Neural progenitor cell (in vitro differentiated cells): Measurements from ENCODE around the gene HIVEP1. TPM values are rescaled to one million over a fixed set of nuclear protein-coding genes. Genes with fewer than 3 reads are reported as not detected.

Experiments used
- DNase-seq: peaks from one replicate; pipeline ENCODE4 v3.0.0-alpha.2; 2016; ENCODE audit warnings: low spot score
- H2AFZ ChIP-seq: fragments of 200-600 bp; sonication (generic); replicated peaks from 2 replicates; pipeline ENCODE4 v1.6.1; 2016; ENCODE audit warnings: antibody characterized with exemption
- H3F3A ChIP-seq: fragments of 200-600 bp; sonication (generic); 2 replicates; pipeline ENCODE4 v1.6.1; 2016; ENCODE audit warnings: antibody characterized with exemption, low read depth
- H3K27ac ChIP-seq: fragments of 200-600 bp; sonication (generic); 2 replicates; pipeline ENCODE4 v1.5.1; 2016; ENCODE audit warnings: mild to moderate bottlenecking
- H3K27me3 ChIP-seq: fragments of 200-600 bp; sonication (generic); 2 replicates; pipeline ENCODE4 v1.6.1; 2016; ENCODE audit warnings: mild to moderate bottlenecking, moderate library complexity
- H3K36me3 ChIP-seq: fragments of 200-600 bp; sonication (generic); 2 replicates; pipeline ENCODE4 v1.5.1; 2016
- H3K4me1 ChIP-seq: fragments of 200-600 bp; sonication (generic); 2 replicates; pipeline ENCODE4 v1.6.1; 2016; ENCODE audit warnings: mixed run types
- H3K4me2 ChIP-seq: fragments of 200-600 bp; sonication (generic); 2 replicates; pipeline ENCODE4 v1.6.1; 2016
- H3K4me3 ChIP-seq: fragments of 200-600 bp; sonication (generic); 2 replicates; pipeline ENCODE4 v1.5.1; 2016
- H3K79me2 ChIP-seq: fragments of 200-600 bp; sonication (generic); 2 replicates; pipeline ENCODE4 v1.6.1; 2016; ENCODE audit warnings: low read depth
- H3K9ac ChIP-seq: fragments of 200-600 bp; sonication (generic); 2 replicates; pipeline ENCODE4 v1.6.1; 2016
- H3K9me3 ChIP-seq: fragments of 200-600 bp; sonication (generic); 2 replicates; pipeline ENCODE4 v1.5.1; 2016; ENCODE audit warnings: low read depth
- H4K20me1 ChIP-seq: fragments of 200-600 bp; sonication (generic); 2 replicates; pipeline ENCODE4 v1.6.1; 2016; ENCODE audit warnings: low read depth
- H3K27ac Mint-ChIP-seq: 3 replicates; pipeline ENCODE4 v1.8.0; 2021; ENCODE audit warnings: mixed read lengths
- H3K27me3 Mint-ChIP-seq: 2 replicates; pipeline ENCODE4 v1.8.0; 2022; ENCODE audit warnings: low read depth, mild to moderate bottlenecking, inconsistent platforms, moderate library complexity, mixed read lengths; ENCODE audit not compliant: insufficient read depth
- H3K36me3 Mint-ChIP-seq: 3 replicates; pipeline ENCODE4 v1.8.0; 2021; ENCODE audit warnings: mixed read lengths
- H3K4me1 Mint-ChIP-seq: 3 replicates; pipeline ENCODE4 v1.8.0; 2021; ENCODE audit warnings: mixed read lengths
- H3K4me3 Mint-ChIP-seq: 3 replicates; pipeline ENCODE4 v1.8.0; 2021; ENCODE audit warnings: mild to moderate bottlenecking, moderate library complexity, mixed read lengths
- H3K9me3 Mint-ChIP-seq: 3 replicates; pipeline ENCODE4 v1.8.0; 2020; ENCODE audit warnings: mixed read lengths
- CTCF ChIP-seq: fragments of 200-600 bp; sonication (generic); IDR thresholded peaks from 2 replicates; pipeline ENCODE4 v1.5.1; 2017; ENCODE audit warnings: antibody characterized with exemption, mild to moderate bottlenecking
- EZH2 ChIP-seq: fragments of 200-600 bp; sonication (generic); IDR thresholded peaks from 2 replicates; pipeline ENCODE4 v1.6.1; 2017; ENCODE audit warnings: antibody characterized with exemption, mild to moderate bottlenecking, moderate library complexity
- EZH2phosphoT487 ChIP-seq: fragments of 200-600 bp; sonication (generic); IDR thresholded peaks from 2 replicates; pipeline ENCODE4 v1.6.1; 2017; ENCODE audit warnings: antibody characterized with exemption
- total RNA-seq: library from RNA; depleted of rRNA; stranded (reverse); fragments of >200 nt; gene quantifications from 2 replicates; pipeline ENCODE4 v1.2.3, GENCODE V29; 2015; ENCODE audit warnings: low replicate concordance

HIVEP1 gene
- total RNA-seq, 1 donor from 2014 or later = 23.3 TPM

- Mint-ChIP-seq H3K36me3 (peaks cover 54% of the 10 kb centered on the region), H3K27me3 (peaks cover 6% of the 10 kb centered on the region), H3K27ac (no peak overlapping the region), H3K4me1 (no peaks in the 10 kb centered on the region), H3K9me3 (peaks cover 3% of the 10 kb centered on the region), H3K4me3 (no peak overlapping the region)
- no peak overlapping the region for H2AFZ ChIP-seq
- peaks cover 11% of the 10 kb centered on the region for H3K36me3 ChIP-seq
- H3K9me3 ChIP-seq = no peaks in the 10 kb centered on the region
- no peaks in the 10 kb centered on the region for H3K27me3 ChIP-seq
- H3F3A ChIP-seq = no peaks in the 10 kb centered on the region
- no peaks in the 10 kb centered on the region for H4K20me1 ChIP-seq
- H3K9ac ChIP-seq = no peak overlapping the region
- no peak for DNase-seq
- peaks cover 16% of the 10 kb centered on the region for H3K79me2 ChIP-seq
- no peak overlapping the region for H3K27ac ChIP-seq
- H3K4me1 ChIP-seq = no peaks in the 10 kb centered on the region
- H3K4me2 ChIP-seq = no peak overlapping the region
- TF ChIP-seq CTCF = no peak
- TF ChIP-seq EZH2phosphoT487 = no peak
- no peak for TF ChIP-seq EZH2
- no peak overlapping the region for H3K4me3 ChIP-seq
Measured at GRCh38 chr6:12158686-12159415, 146.7 kb downstream of the HIVEP1 start.

- H3K9me3 ChIP-seq = no peaks in the 10 kb centered on the region
- Mint-ChIP-seq H3K27me3 (peaks cover 6% of the 10 kb centered on the region), H3K27ac (no peak overlapping the region), H3K4me1 (no peaks in the 10 kb centered on the region), H3K9me3 (peaks cover under 1% of the 10 kb centered on the region), H3K4me3 (no peak overlapping the region), H3K36me3 (peaks cover 51% of the 10 kb centered on the region)
- TF ChIP-seq CTCF (no peak), EZH2phosphoT487 (no peak), EZH2 (no peak)
- peaks cover 11% of the 10 kb centered on the region for H3K36me3 ChIP-seq
- peaks cover 16% of the 10 kb centered on the region for H3K79me2 ChIP-seq
- no peak overlapping the region for H3K27ac ChIP-seq
- H3F3A ChIP-seq = peaks cover 4% of the 10 kb centered on the region
- no peak overlapping the region for H2AFZ ChIP-seq
- H3K9ac ChIP-seq = no peak overlapping the region
- no peaks in the 10 kb centered on the region for H3K4me1 ChIP-seq
- H3K4me2 ChIP-seq = no peak overlapping the region
- H4K20me1 ChIP-seq = no peaks in the 10 kb centered on the region
- no peak overlapping the region for H3K4me3 ChIP-seq
- no peak for DNase-seq
- no peaks in the 10 kb centered on the region for H3K27me3 ChIP-seq
Measured at GRCh38 chr6:12160326-12160725, 148.2 kb downstream of the HIVEP1 start.

GRCh38 chr6:12162213-12162612, 150.1 kb downstream of the HIVEP1 start:
- peaks cover 6% of the 10 kb centered on the region for H3K27me3 Mint-ChIP-seq
- TF ChIP-seq EZH2 (no peak), CTCF (no peak), EZH2phosphoT487 (no peak)
- Histone ChIP-seq H3K4me2 (no peak overlapping the region), H3K79me2 (peaks cover 9% of the 10 kb centered on the region), H4K20me1 (no peaks in the 10 kb centered on the region), H3F3A (peaks cover 14% of the 10 kb centered on the region), H3K4me1 (no peaks in the 10 kb centered on the region), H2AFZ (no peak overlapping the region), H3K27ac (no peak overlapping the region), H3K36me3 (peaks cover 7% of the 10 kb centered on the region), H3K9me3 (no peaks in the 10 kb centered on the region), H3K9ac (no peak overlapping the region), H3K4me3 (no peak overlapping the region), H3K27me3 (no peaks in the 10 kb centered on the region)
- H3K36me3 Mint-ChIP-seq = peaks cover 49% of the 10 kb centered on the region
- no peaks in the 10 kb centered on the region for H3K9me3 Mint-ChIP-seq
- H3K4me1 Mint-ChIP-seq = no peaks in the 10 kb centered on the region
- H3K4me3 Mint-ChIP-seq = no peak overlapping the region
- DNase-seq = no peak
- no peak overlapping the region for H3K27ac Mint-ChIP-seq
